HepG2 (cell line): Measurements from ENCODE around the gene B4GALT2. TPM values are rescaled to one million over a fixed set of nuclear protein-coding genes. Genes with fewer than 3 reads are reported as not detected.

Source experiments
- ATF4 ChIP-seq, 2 experiments: fragments of 450-650 bp in 1 of 2; sonication (generic) in 1 of 2; formaldehyde crosslinking; IDR thresholded peaks; 2 replicates each; pipeline versions ENCODE4 v1.5.0 to v1.8.0; 2020 to 2022; ENCODE audit warnings: mild to moderate bottlenecking in 1 of 2, missing genetic modification reagents in 1 of 2
- CREM ChIP-seq, 2 experiments: sonication (generic) in 1 of 2; formaldehyde crosslinking in 1 of 2; IDR thresholded peaks; 2 replicates each; pipeline versions ENCODE4 v1.4.0 to v1.6.1; 2016 to 2020; ENCODE audit warnings: antibody characterized with exemption in 1 of 2, mild to moderate bottlenecking in 1 of 2, missing genetic modification reagents in 1 of 2
- E2F1 ChIP-seq: sonication (generic); formaldehyde crosslinking; IDR thresholded peaks from 2 replicates; pipeline ENCODE4 v1.5.0; 2020; ENCODE audit warnings: missing genetic modification reagents
- GABPB1 ChIP-seq: IDR thresholded peaks from 2 replicates; pipeline ENCODE4 v1.6.1; 2016; ENCODE audit warnings: mild to moderate bottlenecking, missing genetic modification reagents, moderate library complexity, missing compliant biosample characterization
- GMEB2 ChIP-seq: IDR thresholded peaks from 2 replicates; pipeline ENCODE4 v1.6.1; 2016; ENCODE audit warnings: missing biosample characterization, missing genetic modification reagents, low read depth
- HCFC1 ChIP-seq: fragments of 150-350 bp; IDR thresholded peaks from 2 replicates; pipeline ENCODE4 v1.6.1; 2014; ENCODE audit warnings: low read depth, low read length
- HNRNPH1 ChIP-seq: fragments of 200-400 bp; formaldehyde crosslinking; optimal IDR thresholded peaks from 2 replicates; pipeline ENCODE3; 2017; ENCODE audit warnings: mild to moderate bottlenecking, low read depth, low read length
- MTF1 ChIP-seq: sonication (generic); formaldehyde crosslinking; IDR thresholded peaks from 2 replicates; pipeline ENCODE4 v1.5.0; 2020; ENCODE audit warnings: missing genetic modification reagents
- NR2F6 ChIP-seq, 2 experiments: IDR thresholded peaks; 2 replicates each; pipeline ENCODE4 v1.6.1; 2016; ENCODE audit warnings: antibody characterized with exemption in 1 of 2, mild to moderate bottlenecking in 1 of 2
- PCBP2 ChIP-seq: fragments of 200-400 bp; formaldehyde crosslinking; optimal IDR thresholded peaks from 2 replicates; pipeline ENCODE3; 2018; ENCODE audit warnings: low read length, low read depth; ENCODE audit not compliant: poor library complexity, severe bottlenecking
- RXRA ChIP-seq: sonication (generic); formaldehyde crosslinking; IDR thresholded peaks from 2 replicates; pipeline ENCODE4 v1.5.1; 2020; ENCODE audit warnings: missing genetic modification reagents
- SATB2 ChIP-seq: sonication (generic); formaldehyde crosslinking; IDR thresholded peaks from 2 replicates; pipeline ENCODE4 v1.5.0; 2020; ENCODE audit warnings: missing genetic modification reagents
- SP2 ChIP-seq: sonication (generic); formaldehyde crosslinking; IDR thresholded peaks from 2 replicates; pipeline ENCODE4 v1.5.1; 2020; ENCODE audit warnings: mild to moderate bottlenecking, missing genetic modification reagents
- TBX2 ChIP-seq: sonication (generic); formaldehyde crosslinking; IDR thresholded peaks from 2 replicates; pipeline ENCODE4 v1.5.0; 2020; ENCODE audit warnings: missing genetic modification reagents, mild to moderate bottlenecking, borderline replicate concordance
- U2AF2 ChIP-seq: fragments of 200-400 bp; formaldehyde crosslinking; IDR thresholded peaks from 2 replicates; pipeline ENCODE4 v1.6.1; 2017; ENCODE audit warnings: low read depth, mild to moderate bottlenecking, low read length
- ZKSCAN5 ChIP-seq: sonication (generic); formaldehyde crosslinking; IDR thresholded peaks from 2 replicates; pipeline ENCODE4 v1.5.1; 2020; ENCODE audit warnings: mild to moderate bottlenecking, missing genetic modification reagents
- ZNF180 ChIP-seq: sonication (generic); formaldehyde crosslinking; IDR thresholded peaks from 2 replicates; pipeline ENCODE4 v1.4.0; 2020; ENCODE audit warnings: low read depth, missing genetic modification reagents, borderline replicate concordance
- ZNF225 ChIP-seq: sonication (generic); formaldehyde crosslinking; IDR thresholded peaks from 2 replicates; pipeline ENCODE4 v1.4.0; 2020; ENCODE audit warnings: mild to moderate bottlenecking, missing genetic modification reagents
- ZNF232 ChIP-seq: sonication (generic); formaldehyde crosslinking; IDR thresholded peaks from 2 replicates; pipeline ENCODE4 v1.4.0; 2020; ENCODE audit warnings: missing genetic modification reagents, borderline replicate concordance
- ZNF317 ChIP-seq: sonication (generic); formaldehyde crosslinking; IDR thresholded peaks from 2 replicates; pipeline ENCODE4 v1.5.0; 2020; ENCODE audit warnings: mild to moderate bottlenecking, missing genetic modification reagents
- ZNF558 ChIP-seq: sonication (generic); formaldehyde crosslinking; IDR thresholded peaks from 2 replicates; pipeline ENCODE4 v1.9.0; 2022; ENCODE audit warnings: mild to moderate bottlenecking, missing genetic modification reagents, borderline replicate concordance
- ZNF710 ChIP-seq: sonication (generic); formaldehyde crosslinking; IDR thresholded peaks from 2 replicates; pipeline ENCODE4 v1.5.0; 2020; ENCODE audit warnings: mild to moderate bottlenecking, missing genetic modification reagents, borderline replicate concordance
- ZNF777 ChIP-seq: sonication (generic); formaldehyde crosslinking; IDR thresholded peaks from 2 replicates; pipeline ENCODE4 v1.4.0; 2020; ENCODE audit warnings: missing genetic modification reagents
- ZNF792 ChIP-seq: IDR thresholded peaks from 2 replicates; pipeline ENCODE4 v1.6.1; 2016
- polyA plus RNA-seq, 8 experiments: library from polyadenylated mRNA; depleted of rRNA in 3 of 8; stranded (reverse) in 7 of 8; unstranded in 1 of 8; fragments of >200 nt; fragmentation: Illumina TruSeq in 4 of 8; extraction: Trizol in 4 of 8; gene quantifications; 2 replicates each; pipeline versions ENCODE4 v1.2.1 to v1.2.3, GENCODE V29; 2011 to 2016; ENCODE audit warnings: low read depth in 4 of 8, missing spikeins in 1 of 8, mixed read lengths in 1 of 8; ENCODE audit not compliant: insufficient read depth in 1 of 8
- total RNA-seq, 5 experiments: library from RNA; depleted of rRNA; stranded (reverse); fragments of >200 nt; fragmentation: Illumina TruSeq; extraction: Trizol; gene quantifications; 2 replicates each; pipeline ENCODE4 v1.2.3, GENCODE V29; 2016; ENCODE audit warnings: low read depth in 1 of 5

B4GALT2 gene
- total and polyA plus RNA-seq, 2 of the 13 experiments (the other 11 are each of a cell fraction or from before 2014, with no cell fraction given) = 41.9 to 78.0 TPM

- TF ChIP-seq ZKSCAN5 (CRISPR knock-in tag) (no peak), E2F1 (peak; percentile 83), ZNF558 (CRISPR knock-in tag) (0 out of 2 replicates have a peak, but pooled peaks have one; percentile 58), ZNF180 (CRISPR knock-in tag) (no peak), ZNF225 (CRISPR knock-in tag) (peak; percentile 81; the same call in 1 of the 2 replicates), GMEB2 (CRISPR knock-in tag) (peak; percentile 97), ZNF232 (CRISPR knock-in tag) (no peak), ZNF777 (CRISPR knock-in tag) (0 out of 2 replicates have a peak, but pooled peaks have one; percentile 32), ZNF317 (CRISPR knock-in tag) (0 out of 2 replicates have a peak, but pooled peaks have one; percentile 25), GABPB1 (peak; percentile 92), SATB2 (CRISPR knock-in tag) (no peak), ATF4 (CRISPR knock-in tag; IDR thresholded peaks at IDR 0.05) (peak in 1 of 2 experiments; percentile 53; a peak in 2 of 4 replicates), ZNF792 (CRISPR knock-in tag) (peak; percentile 21; the same call in 1 of the 2 replicates), MTF1 (CRISPR knock-in tag) (no peak), ZNF710 (0 out of 2 replicates have a peak, but pooled peaks have one; percentile 50), HNRNPH1 (no peak), SP2 (CRISPR knock-in tag) (peak; percentile 35; the same call in 1 of the 2 replicates), NR2F6 (IDR thresholded peaks at IDR 0.05) (no peak), NR2F6 (CRISPR knock-in tag; IDR thresholded peaks at IDR 0.05) (peak; percentile 9; the same call in 1 of the 2 replicates), U2AF2 (no peak), CREM (IDR thresholded peaks at IDR 0.05) (peak; percentile 90), CREM (CRISPR knock-in tag; IDR thresholded peaks at IDR 0.05) (peak; percentile 47; the same call in 1 of the 2 replicates), HCFC1 (peak; percentile 90), PCBP2 (no peak), TBX2 (CRISPR knock-in tag) (peak; percentile 83; the same call in 1 of the 2 replicates), RXRA (CRISPR knock-in tag) (peak; percentile 72; the same call in 1 of the 2 replicates)
Measured at GRCh38 chr1:43974443-43975248, 4.4 kb upstream of the B4GALT2 start, which contains the start of gene ATP6V0B (continued).
